H1 (cell line): ENCODE measurements around the gene CREB3L1. TPM values are rescaled to one million over a fixed set of nuclear protein-coding genes. Genes with fewer than 3 reads are reported as not detected.

Experiments used
- BCL11A ChIP-seq, 2 experiments: IDR thresholded peaks; one replicate each; pipeline ENCODE4 v1.6.1; 2011; ENCODE audit warnings: low read depth in 2 of 2, low read length in 2 of 2, mild to moderate bottlenecking in 2 of 2
- CHD7 ChIP-seq: fragments of 300-600 bp; sonication (generic); IDR thresholded peaks from 2 replicates; pipeline ENCODE4 v1.7.1; 2012; ENCODE audit warnings: low read length, moderate library complexity, mild to moderate bottlenecking, inconsistent platforms; ENCODE audit not compliant: insufficient replicate concordance
- KDM1A ChIP-seq: fragments of 200-600, 300-600 bp; sonication (generic); IDR thresholded peaks from 2 replicates; pipeline ENCODE4 v1.7.1; 2016; ENCODE audit warnings: mild to moderate bottlenecking, low read length, borderline replicate concordance
- MAX ChIP-seq: IDR thresholded peaks from 2 replicates; pipeline ENCODE4 v1.6.1; 2012; ENCODE audit warnings: inconsistent platforms
- POLR2A ChIP-seq, 2 experiments: IDR thresholded peaks; 1 replicate in 1 of 2; 2 replicates in 1 of 2; pipeline ENCODE4 v1.6.1; 2011; ENCODE audit warnings: low read depth in 2 of 2, low read length in 2 of 2, mild to moderate bottlenecking in 2 of 2; ENCODE audit errors: control extremely low read depth in 1 of 2
- RNF2 ChIP-seq: fragments of 200-900, 300-1000 bp; sonication (generic); IDR thresholded peaks from 2 replicates; pipeline ENCODE4 v1.7.1; 2016; ENCODE audit warnings: borderline replicate concordance, low read depth, mild to moderate bottlenecking, antibody characterized with exemption, low read length; ENCODE audit not compliant: poor library complexity, severe bottlenecking; ENCODE audit errors: missing control alignments
- SP2 ChIP-seq: IDR thresholded peaks from 2 replicates; pipeline ENCODE4 v1.6.1; 2012; ENCODE audit warnings: mild to moderate bottlenecking, low read length, inconsistent platforms
- SUZ12 ChIP-seq: fragments of 200-600 bp; sonication (generic); IDR thresholded peaks from 2 replicates; pipeline ENCODE4 v1.6.1; 2012; ENCODE audit warnings: mild to moderate bottlenecking, inconsistent platforms, low read length, moderate library complexity, mixed read lengths
- TAF7 ChIP-seq: optimal IDR thresholded peaks from 2 replicates; pipeline ENCODE3; 2011; ENCODE audit warnings: low read depth, mild to moderate bottlenecking, inconsistent platforms, low read length, moderate library complexity, borderline replicate concordance
- TBP ChIP-seq: IDR thresholded peaks from 2 replicates; pipeline ENCODE4 v1.6.1; 2011; ENCODE audit warnings: low read depth, low read length, improper control_type of control experiment
- polyA plus RNA-seq, 7 experiments: library from polyadenylated mRNA; depleted of rRNA in 3 of 7; stranded (reverse) in 5 of 7; unstranded in 2 of 7; fragments of >200 nt in 5 of 7; fragments of 200-250 nt in 2 of 7; gene quantifications; 1 replicate in 5 of 7; 2 replicates in 1 of 7; 4 replicates in 1 of 7; pipeline versions ENCODE4 v1.2.1 to v1.2.3, GENCODE V29; 2011 to 2013; ENCODE audit warnings: missing spikeins in 2 of 7, mixed read lengths in 2 of 7
- total RNA-seq: library from RNA; stranded (reverse); fragmentation: NEBNext Ultra II Directional; extraction: Animal tissue kit (Norgen Biotek cat#: 25700); gene quantifications from 2 replicates; pipeline ENCODE4 v1.2.1, GENCODE V29; 2021

Gene CREB3L1
- total and polyA plus RNA-seq, 2 of the 8 experiments (the other 6 are each of a cell fraction or from before 2014, with no cell fraction given), result 4.1 to 12.7 TPM

GRCh38 chr11:46338636-46338987 lies 61.1 kb downstream of the CREB3L1 start (continued):
- TF ChIP-seq CHD7 (no peak), POLR2A (IDR thresholded peaks at IDR 0.05; ENCODE audit: control extremely low read depth in 1 of 2, low read depth in 2 of 2, low read length in 2 of 2) (no peak), TAF7 (no peak), RNF2 (no peak), SP2 (no peak), KDM1A (no peak), TBP (no peak), SUZ12 (no peak), BCL11A (IDR thresholded peaks at IDR 0.05; ENCODE audit: low read depth in 2 of 2, low read length in 2 of 2) (no peak), MAX (no peak)
